ENCODE measurements around the gene OR52A1. TPM values are rescaled to one million over a fixed set of nuclear protein-coding genes. Genes with fewer than 3 reads are reported as not detected.

The OR52A1 gene
- not detected in 5 replicates for total RNA-seq (2022; extraction: Qiagen RNA extraction; ENCODE audit: low read depth)

GRCh38 chr11:5154657-5155056 lies at the start of gene OR52A1:
OR52A1 (minus strand) TSS chr11:5154757; CDS start chr11:5152369, 2,388 bp downstream.

GRCh38 chr11:5200582-5200981 lies 46.0 kb upstream of the OR52A1 start, which contains the start of gene OR51V1:
OR51V1 (minus strand) TSS chr11:5200682; CDS start chr11:5200682, 0 bp downstream.

GRCh38 chr11:5137996-5138395 lies 16.6 kb downstream of the OR52A1 start, which contains the start of gene OR52A5:
OR52A5 (minus strand) TSS chr11:5138356; CDS start chr11:5132642, 5,714 bp downstream.

Other genes starting within 250 kb of the OR52A1 start
- not detected in 5 replicates for gene OR51G2, start 235.4 kb downstream of the OR52A1 start, total RNA-seq (2022; extraction: Qiagen RNA extraction; ENCODE audit: low read depth)
- gene OR51G1, start 230.4 kb downstream of the OR52A1 start, total RNA-seq (2022; extraction: Qiagen RNA extraction; ENCODE audit: low read depth), result not detected in 5 replicates
- gene OR51A4, start 207.2 kb downstream of the OR52A1 start, total RNA-seq (2022; extraction: Qiagen RNA extraction; ENCODE audit: low read depth), result not detected in 5 replicates
- gene OR51A2, start 199.0 kb downstream of the OR52A1 start, total RNA-seq (2022; extraction: Qiagen RNA extraction; ENCODE audit: low read depth), result not detected in 5 replicates
- gene OR51L1, start 159.9 kb downstream of the OR52A1 start, total RNA-seq (2022; extraction: Qiagen RNA extraction; ENCODE audit: low read depth), result not detected in 5 replicates
- gene OR52J3, start 108.2 kb downstream of the OR52A1 start, total RNA-seq (2022; extraction: Qiagen RNA extraction; ENCODE audit: low read depth), result not detected in 5 replicates
- not detected in 5 replicates for gene OR52E2, start 95.1 kb downstream of the OR52A1 start, total RNA-seq (2022; extraction: Qiagen RNA extraction; ENCODE audit: low read depth)
- gene OR52E1, start 85.2 kb downstream of the OR52A1 start, total RNA-seq (2022; extraction: Qiagen RNA extraction; ENCODE audit: low read depth), result not detected in 5 replicates
- not detected in 5 replicates for gene OR52A5, start 16.4 kb downstream of the OR52A1 start, total RNA-seq (2022; extraction: Qiagen RNA extraction; ENCODE audit: low read depth)
- gene OR51V1, start 45.9 kb upstream of the OR52A1 start, total RNA-seq (2022; extraction: Qiagen RNA extraction; ENCODE audit: low read depth), result not detected in 5 replicates
- not detected in 5 replicates for gene HBB, start 72.3 kb upstream of the OR52A1 start, total RNA-seq (2022; extraction: Qiagen RNA extraction; ENCODE audit: low read depth)
- not detected in 5 replicates for gene HBD, start 79.7 kb upstream of the OR52A1 start, total RNA-seq (2022; extraction: Qiagen RNA extraction; ENCODE audit: low read depth)
- not detected in 5 replicates for gene HBG1, start 95.1 kb upstream of the OR52A1 start, total RNA-seq (2022; extraction: Qiagen RNA extraction; ENCODE audit: low read depth)
- gene HBG2, start 100.0 kb upstream of the OR52A1 start, total RNA-seq (2022; extraction: Qiagen RNA extraction; ENCODE audit: low read depth), result not detected in 5 replicates
- gene HBE1, start 115.2 kb upstream of the OR52A1 start, total RNA-seq (2022; extraction: Qiagen RNA extraction; ENCODE audit: low read depth), result 0.25 TPM in 1 of 5 replicates, not detected in the others
- not detected in 5 replicates for gene OR51B4, start 147.2 kb upstream of the OR52A1 start, total RNA-seq (2022; extraction: Qiagen RNA extraction; ENCODE audit: low read depth)
- not detected in 5 replicates for gene OR51B2, start 169.5 kb upstream of the OR52A1 start, total RNA-seq (2022; extraction: Qiagen RNA extraction; ENCODE audit: low read depth)
- gene OR51B5, start 188.8 kb upstream of the OR52A1 start, total RNA-seq (2022; extraction: Qiagen RNA extraction; ENCODE audit: low read depth), result 0.07 to 0.09 TPM in 2 of 5 replicates, not detected in the others
- not detected in 5 replicates for gene OR51B6, start 196.8 kb upstream of the OR52A1 start, total RNA-seq (2022; extraction: Qiagen RNA extraction; ENCODE audit: low read depth)
- not detected in 5 replicates for gene OR51M1, start 229.1 kb upstream of the OR52A1 start, total RNA-seq (2022; extraction: Qiagen RNA extraction; ENCODE audit: low read depth)